ENCODE measurements around the gene CXCR1.

The CXCR1 gene

DNA sequence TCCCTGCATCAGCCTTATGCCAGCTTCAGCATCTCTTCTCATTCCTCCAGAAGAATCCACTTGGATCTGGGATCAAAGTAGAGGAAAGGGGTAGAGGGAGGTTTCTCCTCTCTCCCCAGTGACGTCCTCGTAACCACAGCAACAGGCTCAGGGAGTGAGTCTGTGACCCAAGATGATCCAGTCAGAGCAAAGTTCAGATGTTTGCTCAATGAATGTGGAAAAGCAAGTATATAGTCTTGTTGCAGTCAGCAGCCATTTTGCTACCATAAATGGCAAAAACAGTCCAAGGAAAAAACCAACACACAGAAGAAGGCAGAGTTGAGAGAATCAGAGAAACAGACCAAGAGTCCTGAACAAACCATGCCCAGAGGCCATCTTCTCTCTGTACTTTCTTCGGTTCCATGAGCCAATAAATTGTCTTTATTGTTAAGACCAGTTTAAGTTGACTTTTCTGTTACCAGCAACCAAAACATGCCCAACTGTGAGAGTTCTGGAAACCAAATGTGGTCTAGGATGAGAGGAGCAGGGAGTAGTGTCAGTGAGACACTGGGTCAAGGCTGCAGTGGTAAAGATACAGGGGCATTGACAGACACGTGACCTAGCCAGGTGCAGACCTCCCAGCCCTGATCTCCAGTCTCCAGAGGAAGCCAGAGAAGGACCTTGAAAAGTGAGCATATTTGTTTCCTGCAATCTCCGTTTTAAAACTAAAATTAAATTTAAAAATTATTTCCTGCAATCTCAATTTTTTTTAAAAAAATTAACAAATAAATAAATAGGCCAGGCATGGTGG lies 3.2 kb upstream of the CXCR1 start:
- Histone ChIP-seq H3K36me3 (ENCODE audit: insufficient read depth, low read length) (no peaks in the 10 kb centered on the region), H3K4me2 (ENCODE audit: insufficient read depth, low read length) (no peak overlapping the region), H3K9ac (ENCODE audit: low read depth, low read length) (no peak overlapping the region), H3K79me2 (ENCODE audit: insufficient read depth, low read length) (no peaks in the 10 kb centered on the region), H4K20me1 (ENCODE audit: insufficient read depth, low read length) (no peaks in the 10 kb centered on the region), H3K4me3 (ENCODE audit: low read depth in 1 of 2, low read length in 2 of 2) (no peak overlapping the region), H3K4me1 (ENCODE audit: insufficient read depth, low read length) (no peaks in the 10 kb centered on the region), H3K27me3 (ENCODE audit: insufficient read depth, low read length, poor library complexity) (peaks cover 26% of the 10 kb centered on the region), H3K27ac (ENCODE audit: low read length) (no peak overlapping the region), H3K9me3 (ENCODE audit: insufficient read depth, low read length, severe bottlenecking) (no peaks in the 10 kb centered on the region), H2AFZ (ENCODE audit: low read depth, low read length) (no peak overlapping the region)
- no peak for ATAC-seq (ENCODE audit: insufficient read depth, low read depth)
- no peak for TF ChIP-seq EZH2 (IDR thresholded peaks at IDR 0.05; ENCODE audit: borderline replicate concordance, low read depth, low read length, severe bottlenecking)
- TF ChIP-seq, protein P1, sequence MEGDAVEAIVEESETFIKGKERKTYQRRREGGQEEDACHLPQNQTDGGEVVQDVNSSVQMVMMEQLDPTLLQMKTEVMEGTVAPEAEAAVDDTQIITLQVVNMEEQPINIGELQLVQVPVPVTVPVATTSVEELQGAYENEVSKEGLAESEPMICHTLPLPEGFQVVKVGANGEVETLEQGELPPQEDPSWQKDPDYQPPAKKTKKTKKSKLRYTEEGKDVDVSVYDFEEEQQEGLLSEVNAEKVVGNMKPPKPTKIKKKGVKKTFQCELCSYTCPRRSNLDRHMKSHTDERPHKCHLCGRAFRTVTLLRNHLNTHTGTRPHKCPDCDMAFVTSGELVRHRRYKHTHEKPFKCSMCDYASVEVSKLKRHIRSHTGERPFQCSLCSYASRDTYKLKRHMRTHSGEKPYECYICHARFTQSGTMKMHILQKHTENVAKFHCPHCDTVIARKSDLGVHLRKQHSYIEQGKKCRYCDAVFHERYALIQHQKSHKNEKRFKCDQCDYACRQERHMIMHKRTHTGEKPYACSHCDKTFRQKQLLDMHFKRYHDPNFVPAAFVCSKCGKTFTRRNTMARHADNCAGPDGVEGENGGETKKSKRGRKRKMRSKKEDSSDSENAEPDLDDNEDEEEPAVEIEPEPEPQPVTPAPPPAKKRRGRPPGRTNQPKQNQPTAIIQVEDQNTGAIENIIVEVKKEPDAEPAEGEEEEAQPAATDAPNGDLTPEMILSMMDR (IDR thresholded peaks at IDR 0.05; ENCODE audit: borderline replicate concordance, extremely low read depth, low read length, poor library complexity, severe bottlenecking): no peak
- no peak for DNase-seq

DNA sequence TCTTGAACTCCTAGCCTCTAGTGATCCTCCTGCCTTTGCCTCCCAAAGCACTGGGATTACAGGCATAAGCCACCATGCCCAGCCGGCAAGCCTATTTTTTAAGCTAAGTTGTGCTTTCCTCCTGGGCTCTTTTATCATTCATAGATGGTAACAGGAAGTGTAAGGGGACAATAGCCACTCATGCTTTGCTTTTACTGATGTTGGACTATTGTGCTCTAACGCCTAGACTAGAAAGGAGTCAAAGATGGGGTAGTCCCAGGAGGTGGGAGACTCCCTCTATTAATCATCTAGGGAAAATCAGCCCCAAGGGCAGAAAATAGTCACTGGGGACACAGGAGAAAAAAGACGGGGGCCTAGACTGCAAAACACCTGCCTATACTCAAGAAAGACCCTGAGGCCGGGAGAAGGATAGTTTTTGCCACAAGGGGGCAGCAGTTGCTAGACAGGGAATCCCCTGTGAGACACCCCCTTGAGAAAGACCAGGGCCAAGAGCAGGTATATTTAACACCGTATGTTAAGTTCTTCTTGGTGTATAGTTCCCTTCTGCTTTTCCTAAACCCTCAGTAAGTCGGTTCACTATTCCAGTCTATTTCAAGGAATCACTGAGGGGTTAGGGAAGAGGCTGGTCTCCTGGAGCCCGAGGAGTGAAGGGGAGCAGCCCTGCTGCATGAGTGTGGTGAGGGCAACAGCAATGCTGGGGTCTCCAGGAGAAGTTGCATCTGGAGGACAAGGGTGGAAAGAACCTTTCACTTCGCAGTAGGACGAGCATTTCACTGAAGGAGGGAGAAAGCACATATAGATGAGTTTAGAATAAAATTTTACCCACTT lies 2.1 kb upstream of the CXCR1 start:
- H3K79me2 ChIP-seq (ENCODE audit: insufficient read depth, low read length): no peaks in the 10 kb centered on the region
- H3K27me3 ChIP-seq (ENCODE audit: insufficient read depth, low read length, poor library complexity): peaks cover 26% of the 10 kb centered on the region
- no peak overlapping the region for H3K4me2 ChIP-seq (ENCODE audit: insufficient read depth, low read length)
- no peaks in the 10 kb centered on the region for H4K20me1 ChIP-seq (ENCODE audit: insufficient read depth, low read length)
- DNase-seq (peak; percentile 72), ATAC-seq (ENCODE audit: insufficient read depth, low read depth) (peak; percentile 88)
- no peak overlapping the region for H3K4me3 ChIP-seq (ENCODE audit: low read depth in 1 of 2, low read length in 2 of 2)
- H2AFZ ChIP-seq (ENCODE audit: low read depth, low read length): no peak overlapping the region
- no peak overlapping the region for H3K9ac ChIP-seq (ENCODE audit: low read depth, low read length)
- H3K27ac ChIP-seq (ENCODE audit: low read length): no peak overlapping the region
- no peaks in the 10 kb centered on the region for H3K4me1 ChIP-seq (ENCODE audit: insufficient read depth, low read length)
- TF ChIP-seq, protein P1 (IDR thresholded peaks at IDR 0.05; ENCODE audit: borderline replicate concordance, extremely low read depth, low read length, poor library complexity, severe bottlenecking): peak; percentile 80
- no peak for TF ChIP-seq EZH2 (IDR thresholded peaks at IDR 0.05; ENCODE audit: borderline replicate concordance, low read depth, low read length, severe bottlenecking)
- no peaks in the 10 kb centered on the region for H3K36me3 ChIP-seq (ENCODE audit: insufficient read depth, low read length)
- H3K9me3 ChIP-seq (ENCODE audit: insufficient read depth, low read length, severe bottlenecking): no peaks in the 10 kb centered on the region

DNA sequence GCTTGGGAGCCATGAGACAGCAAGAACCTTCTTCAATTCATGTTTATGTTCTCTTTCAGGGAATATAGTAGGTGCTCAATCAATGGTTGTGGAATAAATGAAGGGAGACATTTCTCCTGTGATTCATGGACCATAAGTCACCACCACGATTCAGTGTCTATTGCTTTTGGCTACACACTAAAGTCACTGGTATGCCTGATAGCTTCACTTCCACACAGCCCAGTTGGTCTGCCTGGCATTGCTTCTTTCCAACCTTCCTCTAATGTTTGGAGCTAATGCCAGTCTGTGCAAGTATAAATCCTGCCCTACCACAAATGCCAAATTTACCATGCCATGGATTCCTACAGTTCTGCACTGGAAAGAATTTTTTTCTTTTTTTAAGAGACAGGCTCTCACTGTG lies 1.3 kb upstream of the CXCR1 start:
- no peaks in the 10 kb centered on the region for H3K36me3 ChIP-seq (ENCODE audit: insufficient read depth, low read length)
- no peaks in the 10 kb centered on the region for H3K9me3 ChIP-seq (ENCODE audit: insufficient read depth, low read length, severe bottlenecking)
- no peak overlapping the region for H2AFZ ChIP-seq (ENCODE audit: low read depth, low read length)
- DNase-seq (no peak), ATAC-seq (ENCODE audit: insufficient read depth, low read depth) (no peak)
- no peak overlapping the region for H3K27ac ChIP-seq (ENCODE audit: low read length)
- no peak overlapping the region for H3K4me3 ChIP-seq (ENCODE audit: low read depth in 1 of 2, low read length in 2 of 2)
- no peaks in the 10 kb centered on the region for H3K4me1 ChIP-seq (ENCODE audit: insufficient read depth, low read length)
- no peak overlapping the region for H3K9ac ChIP-seq (ENCODE audit: low read depth, low read length)
- H3K27me3 ChIP-seq (ENCODE audit: insufficient read depth, low read length, poor library complexity): peaks cover 26% of the 10 kb centered on the region
- TF ChIP-seq, protein P1 (IDR thresholded peaks at IDR 0.05; ENCODE audit: borderline replicate concordance, extremely low read depth, low read length, poor library complexity, severe bottlenecking): no peak
- TF ChIP-seq EZH2 (IDR thresholded peaks at IDR 0.05; ENCODE audit: borderline replicate concordance, low read depth, low read length, severe bottlenecking): no peak
- H4K20me1 ChIP-seq (ENCODE audit: insufficient read depth, low read length): no peaks in the 10 kb centered on the region
- H3K4me2 ChIP-seq (ENCODE audit: insufficient read depth, low read length): no peak overlapping the region
- no peaks in the 10 kb centered on the region for H3K79me2 ChIP-seq (ENCODE audit: insufficient read depth, low read length)

Measured in DND-41 (cell line).